AG08396 (cell line): Measurements from ENCODE around the gene DOCK11.
A peak's percentile ranks its signal among the peaks of the same experiment; 100 is the strongest.
"Not testable (repeated sequence)": the region's sequence is repeated elsewhere in the genome, so short reads cannot be mapped to it uniquely, and the experiment has no call there.

Source experiments
- DNase-seq: peaks from one replicate; pipeline ENCODE4 v3.0.0; 2012; ENCODE audit warnings: low spot score, mixed read lengths

DOCK11 gene

GRCh38 chrX:118570209-118570608, 74.6 kb downstream of the DOCK11 start:
- no peak for DNase-seq

GRCh38 chrX:118571836-118572235, 76.2 kb downstream of the DOCK11 start:
- peak; percentile 6 for DNase-seq

- DNase-seq = no peak
Measured at GRCh38 chrX:118574666-118575065, 79.1 kb downstream of the DOCK11 start.

GRCh38 chrX:118577041-118577440, 81.4 kb downstream of the DOCK11 start:
- no peak for DNase-seq

- no peak for DNase-seq
Measured at GRCh38 chrX:118579417-118579816, 83.8 kb downstream of the DOCK11 start.

GRCh38 chrX:118582926-118583325, 87.3 kb downstream of the DOCK11 start:
- not testable (repeated sequence) for DNase-seq

GRCh38 chrX:118583781-118584180, 88.2 kb downstream of the DOCK11 start:
- no peak for DNase-seq

GRCh38 chrX:118585296-118585695, 89.7 kb downstream of the DOCK11 start:
- no peak for DNase-seq

- not testable (repeated sequence) for DNase-seq
Measured at GRCh38 chrX:118586206-118586605, 90.6 kb downstream of the DOCK11 start.

GRCh38 chrX:118588715-118589114, 93.1 kb downstream of the DOCK11 start:
- DNase-seq = no peak

GRCh38 chrX:118589227-118589626, 93.6 kb downstream of the DOCK11 start:
- DNase-seq = no peak

GRCh38 chrX:118593407-118593806, 97.8 kb downstream of the DOCK11 start:
- no peak for DNase-seq

- DNase-seq = no peak
Measured at GRCh38 chrX:118594697-118595420, 99.2 kb downstream of the DOCK11 start.

- no peak for DNase-seq
Measured at GRCh38 chrX:118595501-118596042, 100.0 kb downstream of the DOCK11 start.

- DNase-seq = no peak
Measured at GRCh38 chrX:118596390-118596789, 100.8 kb downstream of the DOCK11 start.

- DNase-seq = peak; percentile 62
Measured at GRCh38 chrX:118603981-118604380, 108.4 kb downstream of the DOCK11 start.

GRCh38 chrX:118612290-118612689, 116.7 kb downstream of the DOCK11 start:
- DNase-seq = no peak

GRCh38 chrX:118614150-118614549, 118.5 kb downstream of the DOCK11 start:
- no peak for DNase-seq

GRCh38 chrX:118615141-118615540, 119.5 kb downstream of the DOCK11 start:
- DNase-seq = no peak

- DNase-seq = no peak
Measured at GRCh38 chrX:118621081-118621759, 125.6 kb downstream of the DOCK11 start.

- no peak for DNase-seq
Measured at GRCh38 chrX:118623062-118623461, 127.4 kb downstream of the DOCK11 start.

GRCh38 chrX:118626346-118626745, 130.7 kb downstream of the DOCK11 start:
- no peak for DNase-seq

GRCh38 chrX:118627084-118627758, 131.6 kb downstream of the DOCK11 start:
- DNase-seq = no peak
